ENCODE results near the gene MYBPC2. TPM values are rescaled to one million over a fixed set of nuclear protein-coding genes. Genes with fewer than 3 reads are reported as not detected.

The MYBPC2 gene
- total RNA-seq, 1 donor from 2014 or later = 0.77 TPM

- no peak for DNase-seq (ENCODE audit: low spot score)
- no peak for TF ChIP-seq EZH2 (IDR thresholded peaks at IDR 0.05)
- no peak for TF ChIP-seq EZH2phosphoT487 (IDR thresholded peaks at IDR 0.05)
- TF ChIP-seq CTCF (IDR thresholded peaks at IDR 0.05) = no peak
- H3K79me2 ChIP-seq (ENCODE audit: low read depth) = no peaks in the 10 kb centered on the region
- H3K27me3 ChIP-seq = peaks cover 88% of the 10 kb centered on the region
- H3K4me1 ChIP-seq = peaks cover 8% of the 10 kb centered on the region
- peaks cover 25% of the 10 kb centered on the region for H3K27me3 Mint-ChIP-seq (ENCODE audit: insufficient read depth, low read depth)
- H3K36me3 ChIP-seq = no peaks in the 10 kb centered on the region
- no peak overlapping the region for H3K9ac ChIP-seq
- no peak overlapping the region for H3K4me2 ChIP-seq
- H3K4me3 Mint-ChIP-seq = no peak overlapping the region
- peaks cover 20% of the 10 kb centered on the region for H3K4me1 Mint-ChIP-seq
- peaks cover 7% of the 10 kb centered on the region for H3K36me3 Mint-ChIP-seq
- no peak overlapping the region for H3K27ac Mint-ChIP-seq
- no peaks in the 10 kb centered on the region for H3F3A ChIP-seq (ENCODE audit: low read depth)
- H3K9me3 ChIP-seq (ENCODE audit: low read depth) = no peaks in the 10 kb centered on the region
- H2AFZ ChIP-seq (replicated peaks) = no peak overlapping the region
- H4K20me1 ChIP-seq (ENCODE audit: low read depth) = no peaks in the 10 kb centered on the region
- no peak overlapping the region for H3K4me3 ChIP-seq
- peaks cover 6% of the 10 kb centered on the region for H3K9me3 Mint-ChIP-seq
- H3K27ac ChIP-seq = no peak overlapping the region
These were observed 62.4 kb downstream of the MYBPC2 start for GRCh38 chr19:50495020-50495531.

DNA sequence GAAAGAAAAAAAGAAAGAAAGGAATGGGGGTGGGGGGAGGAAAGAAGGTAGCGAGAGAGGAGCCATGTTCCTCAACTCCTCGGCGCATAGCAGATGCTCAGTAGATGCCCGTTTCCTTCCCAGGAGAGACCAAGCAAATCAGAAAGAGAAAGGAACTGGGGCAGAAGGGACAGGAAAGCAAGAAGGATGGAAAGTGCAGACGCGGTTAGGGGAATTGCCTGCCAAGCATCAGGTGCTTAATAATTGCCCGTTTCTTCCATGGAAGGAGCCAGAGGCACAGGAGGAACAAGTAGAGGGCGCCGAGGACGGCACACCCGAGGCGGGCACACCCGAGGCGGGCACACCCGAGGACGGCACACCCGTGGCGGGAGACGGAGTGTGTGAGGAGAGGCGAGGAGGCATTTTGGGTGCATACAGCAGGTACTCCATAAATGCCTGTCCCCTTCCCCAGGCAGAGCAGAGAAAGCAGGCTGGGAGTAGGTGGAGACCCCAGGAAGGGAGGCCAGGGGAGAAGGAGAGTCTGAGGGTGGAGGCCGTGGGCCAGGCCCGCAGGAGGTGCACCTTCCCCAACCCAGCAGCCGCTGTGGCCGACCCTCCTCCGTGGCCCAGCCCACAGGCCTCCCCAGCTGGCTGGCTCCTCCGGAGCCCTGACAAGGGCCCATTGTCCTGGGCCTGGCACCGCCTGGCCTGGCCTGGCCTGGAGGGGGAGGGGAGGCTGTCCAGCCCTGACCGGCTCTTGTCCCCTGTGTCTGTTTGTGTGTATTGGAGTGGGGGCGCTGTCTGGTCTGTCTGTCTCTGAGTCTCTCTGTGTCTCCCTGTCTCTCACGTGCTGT is 63.7 kb downstream of the MYBPC2 start:
- no peak overlapping the region for H3K27ac Mint-ChIP-seq

DNA sequence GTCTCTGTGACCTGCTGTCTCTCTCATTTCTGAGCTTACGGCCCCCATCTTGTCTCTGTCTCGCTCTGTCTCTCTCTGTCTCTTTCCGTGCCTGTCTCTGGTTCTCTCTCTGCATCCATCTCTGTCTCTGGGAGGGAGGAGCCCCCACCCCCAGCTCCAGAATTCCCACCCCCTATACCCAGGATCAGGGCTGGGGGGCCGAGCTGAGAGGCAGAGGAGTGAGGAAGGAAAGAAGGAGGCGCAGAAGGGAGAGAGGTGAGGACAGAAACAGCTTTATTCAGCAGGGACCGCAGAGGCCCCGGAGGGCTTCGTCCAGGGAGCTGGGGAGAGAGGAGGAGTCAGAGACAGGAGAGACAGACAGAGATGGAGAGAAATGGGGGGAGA is 64.3 kb downstream of the MYBPC2 start:
- Histone ChIP-seq H3K27ac (no peak overlapping the region), H3K79me2 (ENCODE audit: low read depth) (no peaks in the 10 kb centered on the region), H3K9ac (no peak overlapping the region), H2AFZ (replicated peaks) (no peak overlapping the region), H3K4me3 (no peak overlapping the region), H3K9me3 (ENCODE audit: low read depth) (no peaks in the 10 kb centered on the region), H3K27me3 (peaks cover 78% of the 10 kb centered on the region), H3K36me3 (no peaks in the 10 kb centered on the region), H3K4me2 (peak overlapping the region; percentile 34), H4K20me1 (ENCODE audit: low read depth) (no peaks in the 10 kb centered on the region), H3F3A (ENCODE audit: low read depth) (no peaks in the 10 kb centered on the region), H3K4me1 (peaks cover 14% of the 10 kb centered on the region)
- H3K36me3 Mint-ChIP-seq = no peaks in the 10 kb centered on the region
- no peaks in the 10 kb centered on the region for H3K9me3 Mint-ChIP-seq
- DNase-seq (ENCODE audit: low spot score) = no peak
- H3K27ac Mint-ChIP-seq = no peak overlapping the region
- peaks cover 9% of the 10 kb centered on the region for H3K4me1 Mint-ChIP-seq
- no peak for TF ChIP-seq CTCF (IDR thresholded peaks at IDR 0.05)
- no peak for TF ChIP-seq EZH2phosphoT487 (IDR thresholded peaks at IDR 0.05)
- TF ChIP-seq EZH2 (IDR thresholded peaks at IDR 0.05) = no peak
- H3K27me3 Mint-ChIP-seq (ENCODE audit: insufficient read depth, low read depth) = peaks cover 10% of the 10 kb centered on the region
- H3K4me3 Mint-ChIP-seq = no peak overlapping the region

More for the DNA sequence above, 63.7 kb downstream of the MYBPC2 start:
- H3K36me3 ChIP-seq = no peaks in the 10 kb centered on the region
- H3K4me1 Mint-ChIP-seq = peaks cover 15% of the 10 kb centered on the region
- H3K36me3 Mint-ChIP-seq = no peaks in the 10 kb centered on the region
- peaks cover 84% of the 10 kb centered on the region for H3K27me3 ChIP-seq
- no peak overlapping the region for H3K4me3 ChIP-seq
- peaks cover 14% of the 10 kb centered on the region for H3K4me1 ChIP-seq
- H3K4me3 Mint-ChIP-seq = no peak overlapping the region
- H3K27ac ChIP-seq = no peak overlapping the region
- DNase-seq (ENCODE audit: low spot score) = peak; percentile 81
- H3K9ac ChIP-seq = no peak overlapping the region
- H2AFZ ChIP-seq (replicated peaks) = no peak overlapping the region
- peaks cover 15% of the 10 kb centered on the region for H3K27me3 Mint-ChIP-seq (ENCODE audit: insufficient read depth, low read depth)
- no peaks in the 10 kb centered on the region for H3F3A ChIP-seq (ENCODE audit: low read depth)
- no peaks in the 10 kb centered on the region for H4K20me1 ChIP-seq (ENCODE audit: low read depth)
- no peak for TF ChIP-seq EZH2phosphoT487 (IDR thresholded peaks at IDR 0.05)
- peak; percentile 8 for TF ChIP-seq CTCF (IDR thresholded peaks at IDR 0.05)
- peaks cover 2% of the 10 kb centered on the region for H3K9me3 Mint-ChIP-seq
- H3K4me2 ChIP-seq = peak overlapping the region; percentile 34
- H3K9me3 ChIP-seq (ENCODE audit: low read depth) = no peaks in the 10 kb centered on the region
- no peaks in the 10 kb centered on the region for H3K79me2 ChIP-seq (ENCODE audit: low read depth)

Measured in neural progenitor cell (in vitro differentiated cells).